GM13976 (cell line): ENCODE results near the gene MYO1A.
"Not testable (repeated sequence)": the region's sequence is repeated elsewhere in the genome, so short reads cannot be mapped to it uniquely, and the experiment has no call there.

Source experiments
- DNase-seq: peaks from one replicate; pipeline ENCODE4 v3.0.0; 2012; ENCODE audit warnings: low spot score
- in situ Hi-C: fragments of 300-500 bp; cut with MboI; formaldehyde crosslinking; loops from one replicate; pipeline ENCODE4 v1.12.0; 2022; ENCODE audit warnings: low sequenced_read_pairs, mixed read lengths, inconsistent platforms; ENCODE audit not compliant: unreplicated experiment
- TF ChIP-seq, protein P1 (sequence below): IDR thresholded peaks from 2 replicates; pipeline ENCODE4 v1.5.1; 2012; ENCODE audit warnings: borderline replicate concordance, mild to moderate bottlenecking; ENCODE audit not compliant: insufficient read depth; ENCODE audit errors: extremely low read depth, missing control alignments, control extremely low read depth

Gene MYO1A

DNA sequence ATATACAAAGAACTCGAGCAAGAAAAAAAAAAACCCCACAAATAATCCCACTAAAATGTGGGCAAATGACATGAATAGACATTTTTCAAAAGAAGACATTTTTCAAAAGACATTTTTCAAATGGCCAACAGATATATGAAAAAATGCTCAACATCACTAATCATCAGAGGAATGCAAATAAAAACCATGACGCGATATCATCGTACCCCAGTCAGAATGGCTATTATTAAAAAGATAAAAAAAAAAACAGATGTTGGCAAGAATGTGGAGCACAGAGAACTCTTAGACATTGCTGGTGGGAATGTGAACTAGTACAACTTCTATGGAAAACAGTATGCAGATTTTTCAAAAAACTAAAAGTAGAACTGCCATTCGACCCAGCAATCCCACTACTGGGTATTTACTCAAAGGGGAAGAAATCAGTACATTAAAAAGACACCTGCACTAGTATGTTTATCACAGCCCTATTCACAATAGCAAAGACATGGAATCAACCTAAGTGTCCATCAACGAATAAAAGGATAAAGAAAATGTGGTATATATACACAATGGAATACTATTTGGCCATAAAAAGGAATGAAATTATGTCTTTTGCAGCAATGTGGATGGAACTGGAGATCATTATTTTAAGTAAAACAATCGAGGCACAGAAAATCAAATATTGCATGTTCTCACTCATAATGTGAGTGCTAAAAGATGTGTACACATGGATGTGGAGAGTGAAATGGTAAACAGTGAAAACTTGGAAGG, 59.9 kb downstream of the MYO1A start:
- in situ Hi-C loops = loop anchor here (25.0 kb wide), 1 partner anchor 153 kb away; no protein-coding TSS in a partner anchor
- TF ChIP-seq, protein P1, sequence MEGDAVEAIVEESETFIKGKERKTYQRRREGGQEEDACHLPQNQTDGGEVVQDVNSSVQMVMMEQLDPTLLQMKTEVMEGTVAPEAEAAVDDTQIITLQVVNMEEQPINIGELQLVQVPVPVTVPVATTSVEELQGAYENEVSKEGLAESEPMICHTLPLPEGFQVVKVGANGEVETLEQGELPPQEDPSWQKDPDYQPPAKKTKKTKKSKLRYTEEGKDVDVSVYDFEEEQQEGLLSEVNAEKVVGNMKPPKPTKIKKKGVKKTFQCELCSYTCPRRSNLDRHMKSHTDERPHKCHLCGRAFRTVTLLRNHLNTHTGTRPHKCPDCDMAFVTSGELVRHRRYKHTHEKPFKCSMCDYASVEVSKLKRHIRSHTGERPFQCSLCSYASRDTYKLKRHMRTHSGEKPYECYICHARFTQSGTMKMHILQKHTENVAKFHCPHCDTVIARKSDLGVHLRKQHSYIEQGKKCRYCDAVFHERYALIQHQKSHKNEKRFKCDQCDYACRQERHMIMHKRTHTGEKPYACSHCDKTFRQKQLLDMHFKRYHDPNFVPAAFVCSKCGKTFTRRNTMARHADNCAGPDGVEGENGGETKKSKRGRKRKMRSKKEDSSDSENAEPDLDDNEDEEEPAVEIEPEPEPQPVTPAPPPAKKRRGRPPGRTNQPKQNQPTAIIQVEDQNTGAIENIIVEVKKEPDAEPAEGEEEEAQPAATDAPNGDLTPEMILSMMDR = no peak
- no peak for DNase-seq

DNA sequence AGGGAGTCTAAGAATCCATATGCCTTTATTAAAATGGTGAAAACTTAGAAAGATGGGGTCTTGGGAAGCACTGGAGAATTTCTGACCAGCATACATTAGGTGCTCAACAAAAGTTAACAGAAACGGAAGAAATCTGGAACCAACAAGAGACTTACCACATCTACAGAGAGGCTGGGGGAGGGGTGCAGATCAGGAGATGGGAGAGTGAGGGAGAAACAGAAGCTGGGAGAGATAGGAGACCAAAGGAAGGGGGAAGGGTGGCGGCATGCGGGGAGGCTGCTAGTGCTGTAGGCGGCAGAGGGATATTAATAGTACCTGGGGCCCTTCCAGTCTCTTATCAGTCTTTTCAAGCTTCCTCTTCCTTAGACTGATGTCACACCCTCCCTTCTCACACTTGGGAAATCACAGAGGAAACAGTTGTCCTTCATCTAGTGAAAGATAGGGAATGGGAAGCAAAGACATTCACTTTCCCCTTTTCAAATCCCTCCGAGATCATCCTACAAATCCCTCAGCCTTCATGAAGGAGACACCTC, 61.7 kb downstream of the MYO1A start:
- in situ Hi-C loops = loop anchor here (25.0 kb wide), 1 partner anchor 151 kb away; no protein-coding TSS in a partner anchor
- peak; percentile 18 for DNase-seq
- TF ChIP-seq, protein P1 = no peak

DNA sequence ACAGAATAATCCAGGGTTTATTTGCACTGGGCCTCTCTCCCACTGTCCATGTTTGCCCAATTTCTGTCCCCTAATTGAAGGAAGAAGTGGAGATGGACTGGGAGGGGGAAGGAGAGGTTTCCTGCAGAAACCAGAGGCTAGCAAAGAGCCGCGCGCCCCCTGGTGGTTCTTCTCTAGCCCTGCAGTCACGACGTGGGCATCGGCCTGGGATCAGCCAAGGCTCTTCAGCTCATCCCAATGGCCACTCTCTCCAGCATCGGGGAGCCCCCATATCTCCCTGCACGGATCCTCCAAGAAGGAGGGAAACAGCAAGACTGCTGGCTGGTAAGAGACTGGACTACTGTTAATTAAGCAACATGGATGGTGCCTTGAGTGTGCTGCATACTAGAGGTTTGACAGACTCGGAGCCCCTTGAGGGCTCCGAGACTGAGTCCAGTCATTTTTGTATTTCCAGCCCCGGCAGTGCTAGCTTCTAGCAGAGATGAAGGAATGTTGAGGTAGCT, 62.3 kb downstream of the MYO1A start:
- in situ Hi-C loops = loop anchor here (25.0 kb wide), 1 partner anchor 150 kb away; no protein-coding TSS in a partner anchor
- DNase-seq = peak; percentile 79
- TF ChIP-seq, protein P1 = peak; percentile 80

DNA sequence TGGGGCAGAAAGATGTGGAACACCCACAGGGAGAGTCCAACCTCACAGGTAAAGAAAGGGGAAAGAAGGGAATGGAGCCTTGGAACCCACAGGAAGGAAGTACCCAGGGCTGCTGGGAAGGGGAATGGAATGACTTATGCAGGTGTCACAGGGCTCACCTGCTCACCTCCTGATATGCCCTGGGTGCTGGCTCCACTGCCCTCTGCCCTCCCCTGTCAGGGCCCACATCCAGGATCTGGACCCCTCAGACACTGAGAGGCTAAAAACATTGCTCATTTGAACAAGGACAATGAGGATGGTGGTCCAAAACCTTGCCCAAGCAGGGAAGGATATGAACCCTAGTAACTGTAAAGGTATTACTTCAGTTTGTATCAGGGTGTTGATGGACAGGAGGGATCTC, 62.9 kb downstream of the MYO1A start:
- in situ Hi-C loops = loop anchor here (25.0 kb wide), 1 partner anchor 150 kb away; no protein-coding TSS in a partner anchor

DNA sequence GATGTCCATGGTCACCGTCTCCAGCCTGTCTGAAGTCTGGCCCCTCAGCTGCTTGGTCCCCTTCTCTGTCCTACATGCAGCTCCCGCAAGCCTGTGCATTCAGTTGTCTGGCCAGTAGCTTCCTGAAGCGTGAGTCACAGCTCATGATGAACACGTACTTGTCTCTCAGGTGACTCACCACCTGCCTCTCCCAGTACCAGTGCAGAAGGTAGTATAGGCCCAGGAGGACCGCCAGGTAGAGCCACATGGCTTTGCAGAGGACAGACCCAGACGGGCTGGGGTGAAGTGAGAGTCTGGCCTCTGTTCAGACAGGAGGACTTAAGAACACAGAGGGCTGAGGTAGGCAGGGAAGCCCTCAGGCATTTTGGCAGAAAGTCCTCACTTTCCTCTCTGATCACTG, 64.2 kb downstream of the MYO1A start:
- in situ Hi-C loops = loop anchor here (25.0 kb wide), 1 partner anchor 148 kb away; no protein-coding TSS in a partner anchor
- peak; percentile 1 for DNase-seq

More for the DNA sequence above, 62.9 kb downstream of the MYO1A start:
- TF ChIP-seq, protein P1 = no peak
- no peak for DNase-seq

DNA sequence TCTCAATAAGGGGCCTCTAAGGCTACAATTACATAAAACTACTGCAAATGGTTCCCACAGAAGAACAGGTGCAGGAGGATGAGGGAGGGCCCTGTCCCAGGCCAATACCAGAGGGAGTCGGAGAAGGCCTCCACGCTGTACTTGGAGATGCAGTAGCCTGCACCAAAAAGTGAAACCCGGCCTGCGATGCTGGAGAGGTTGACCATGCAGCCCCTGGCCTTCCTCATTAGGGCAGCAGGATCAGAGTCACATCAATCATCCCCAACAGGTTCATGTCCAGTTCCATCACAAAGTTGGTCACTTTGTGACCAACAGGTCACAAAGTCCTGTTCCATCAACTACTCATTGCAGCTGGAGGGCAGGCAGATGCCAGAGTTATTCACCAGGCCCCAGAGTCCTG, 66.5 kb downstream of the MYO1A start:
- in situ Hi-C loops = loop anchor here (25.0 kb wide), 1 partner anchor 146 kb away; no protein-coding TSS in a partner anchor
- no peak for DNase-seq
- TF ChIP-seq, protein P1 = no peak

DNA sequence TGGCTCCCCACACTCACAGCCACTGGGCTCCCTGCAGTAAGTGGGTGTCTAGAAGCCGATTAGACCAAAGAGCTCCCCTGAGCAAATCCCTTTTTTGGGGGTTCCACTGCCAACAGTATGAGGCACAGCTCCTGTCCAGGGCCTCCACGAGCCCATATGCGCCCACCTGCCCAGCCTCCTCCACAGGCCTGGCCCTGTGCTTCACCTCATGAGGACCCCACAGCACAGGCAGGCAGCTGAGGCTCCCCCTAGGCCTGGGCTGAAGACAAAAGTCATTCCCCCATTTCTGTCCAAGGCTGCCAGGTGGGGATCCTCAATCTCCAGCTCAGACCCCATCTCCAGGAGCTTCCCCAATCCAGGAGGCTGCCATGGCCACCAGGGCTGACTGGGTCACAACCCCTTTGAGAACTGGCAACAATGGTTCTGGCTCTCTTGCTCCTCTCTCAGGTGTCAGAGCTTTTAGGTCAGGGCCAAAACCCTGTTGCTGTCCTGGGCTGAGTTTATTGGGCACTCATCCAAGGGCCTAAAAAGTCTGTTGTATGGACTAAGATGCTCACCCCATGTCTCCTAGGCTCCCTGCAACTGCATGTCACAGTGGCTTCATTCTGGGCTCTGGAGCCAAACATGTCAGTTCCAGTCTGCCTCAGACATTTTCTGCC, 67.2 kb downstream of the MYO1A start:
- DNase-seq = not testable (repeated sequence)
- in situ Hi-C loops = loop anchor here (25.0 kb wide), 1 partner anchor 145 kb away; no protein-coding TSS in a partner anchor
